ENCODE measurements around the gene EMILIN2.

Gene EMILIN2

GRCh38 chr18:2910751-2911425, 64.1 kb downstream of the EMILIN2 start:
- Histone ChIP-seq H3K36me3 (ENCODE audit: control insufficient read depth in 2 of 2, insufficient read depth in 1 of 2, low read length in 2 of 2) (peaks cover 0 to 5% of the 10 kb centered on the region in 2 experiments; a peak in 2 of 3 replicates), H3K27ac (ENCODE audit: extremely low read depth, low read depth, low read length) (no peak overlapping the region), H3K4me3 (ENCODE audit: low read depth, low read length) (no peak overlapping the region), H3K9me3 (ENCODE audit: control insufficient read depth, insufficient read depth, low read depth, low read length) (no peaks in the 10 kb centered on the region), H3K4me1 (ENCODE audit: control insufficient read depth, insufficient read depth, low read length) (no peaks in the 10 kb centered on the region)
- CTCF ChIA-PET = no interaction called here
- POLR2A ChIA-PET = no interaction called here
- TF ChIP-seq MEIS1 (CRISPR knock-in tag; IDR thresholded peaks at IDR 0.05; ENCODE audit: borderline replicate concordance) = no peak
- TF ChIP-seq ZNF837 (tag by site-specific recombination; IDR thresholded peaks at IDR 0.05) = no peak
- no peak for TF ChIP-seq PRDM2 (tag by site-specific recombination; IDR thresholded peaks at IDR 0.05; ENCODE audit: borderline replicate concordance)
- TF ChIP-seq ZNF560 (tag by site-specific recombination; IDR thresholded peaks at IDR 0.05; ENCODE audit: borderline replicate concordance) = no peak
- no peak for TF ChIP-seq ZNF354C (tag by site-specific recombination; IDR thresholded peaks at IDR 0.05; ENCODE audit: borderline replicate concordance, low read depth)
- no peak for TF ChIP-seq ZNF366 (tag by site-specific recombination; conservative IDR thresholded peaks at IDR 0.05)
- no peak for TF ChIP-seq ZNF571 (tag by site-specific recombination; IDR thresholded peaks at IDR 0.05)
- no peak for TF ChIP-seq ZNF792 (tag by site-specific recombination; IDR thresholded peaks at IDR 0.05)
- no peak for TF ChIP-seq PRDM10 (tag by site-specific recombination; IDR thresholded peaks at IDR 0.05)
- no peak for TF ChIP-seq ZNF221 (tag by site-specific recombination; IDR thresholded peaks at IDR 0.05; ENCODE audit: borderline replicate concordance)
- no peak for TF ChIP-seq ZNF112 (tag by site-specific recombination; IDR thresholded peaks at IDR 0.05)
- TF ChIP-seq, protein P1, sequence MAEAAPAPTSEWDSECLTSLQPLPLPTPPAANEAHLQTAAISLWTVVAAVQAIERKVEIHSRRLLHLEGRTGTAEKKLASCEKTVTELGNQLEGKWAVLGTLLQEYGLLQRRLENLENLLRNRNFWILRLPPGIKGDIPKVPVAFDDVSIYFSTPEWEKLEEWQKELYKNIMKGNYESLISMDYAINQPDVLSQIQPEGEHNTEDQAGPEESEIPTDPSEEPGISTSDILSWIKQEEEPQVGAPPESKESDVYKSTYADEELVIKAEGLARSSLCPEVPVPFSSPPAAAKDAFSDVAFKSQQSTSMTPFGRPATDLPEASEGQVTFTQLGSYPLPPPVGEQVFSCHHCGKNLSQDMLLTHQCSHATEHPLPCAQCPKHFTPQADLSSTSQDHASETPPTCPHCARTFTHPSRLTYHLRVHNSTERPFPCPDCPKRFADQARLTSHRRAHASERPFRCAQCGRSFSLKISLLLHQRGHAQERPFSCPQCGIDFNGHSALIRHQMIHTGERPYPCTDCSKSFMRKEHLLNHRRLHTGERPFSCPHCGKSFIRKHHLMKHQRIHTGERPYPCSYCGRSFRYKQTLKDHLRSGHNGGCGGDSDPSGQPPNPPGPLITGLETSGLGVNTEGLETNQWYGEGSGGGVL (tag by site-specific recombination; IDR thresholded peaks at IDR 0.05) = no peak
- no peak for TF ChIP-seq YY2 (tag by site-specific recombination; IDR thresholded peaks at IDR 0.05)
- TF ChIP-seq SP3 (tag by site-specific recombination; IDR thresholded peaks at IDR 0.05) = no peak
- TF ChIP-seq WT1 (tag by site-specific recombination; IDR thresholded peaks at IDR 0.05) = no peak
- no peak for TF ChIP-seq ZNF114 (tag by site-specific recombination; IDR thresholded peaks at IDR 0.05)
- no peak for TF ChIP-seq ZNF660 (tag by site-specific recombination; IDR thresholded peaks at IDR 0.05)
- no peak for TF ChIP-seq ZFP37 (tag by site-specific recombination; IDR thresholded peaks at IDR 0.05)
- no peak for TF ChIP-seq ZNF214 (tag by site-specific recombination; IDR thresholded peaks at IDR 0.05; ENCODE audit: borderline replicate concordance)

All from HEK293 (cell line).